Measurements from ENCODE around the gene ENTPD3. TPM values are rescaled to one million over a fixed set of nuclear protein-coding genes. Genes with fewer than 3 reads are reported as not detected.
"Not testable (repeated sequence)": the region's sequence is repeated elsewhere in the genome, so short reads cannot be mapped to it uniquely, and the experiment has no call there.

ENTPD3 gene
- total RNA-seq, 1 experiment from 2014 or later = not detected

DNA sequence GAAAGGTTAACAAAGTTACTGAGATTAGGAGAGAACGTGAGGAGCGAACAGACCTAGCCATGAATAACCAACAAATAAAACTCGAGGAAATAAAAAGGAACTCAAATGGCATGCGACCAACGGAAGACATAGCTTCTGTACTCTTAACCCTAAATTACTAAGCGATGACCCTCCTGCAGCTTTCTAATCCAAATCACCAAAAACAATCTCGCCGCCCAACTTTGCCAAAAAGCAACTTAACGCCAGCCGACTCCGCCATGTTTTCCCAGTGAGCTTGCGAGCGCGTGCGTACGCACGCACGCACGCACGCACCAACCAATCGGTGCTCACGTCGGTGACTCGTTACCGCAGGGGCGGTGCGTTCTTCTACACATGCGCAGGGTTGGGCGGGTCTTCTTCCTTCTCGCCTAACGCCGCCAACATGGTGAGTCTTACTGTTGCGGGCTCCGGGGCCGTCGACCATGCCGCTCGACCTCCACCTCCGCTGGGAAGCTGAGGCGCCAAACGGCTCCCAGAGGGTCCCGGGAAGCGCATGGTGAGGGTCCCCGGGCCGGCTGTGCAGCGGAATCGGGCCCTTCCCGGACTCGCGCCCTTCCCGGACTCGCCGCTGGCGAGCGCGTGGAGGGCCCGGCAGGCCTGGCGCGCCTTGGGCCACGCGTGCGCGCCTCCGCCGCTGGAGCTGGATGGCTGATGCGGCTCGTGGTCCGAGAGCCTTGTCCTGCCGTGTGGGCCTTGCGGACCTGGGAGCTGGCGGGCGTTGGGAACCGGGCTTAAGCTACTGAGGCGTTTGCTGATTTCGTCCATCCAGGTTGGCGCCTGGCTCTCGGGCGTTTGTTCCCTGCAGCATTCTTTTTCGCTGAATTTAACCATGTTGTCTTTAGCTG, 70.2 kb downstream of the ENTPD3 start, which contains the start of gene RPL14:
RPL14 (plus strand) TSS at position 400 of the 884 bp plus-strand sequence; CDS start at position 533, 133 bp downstream.
- Histone ChIP-seq H4K20me1 (ENCODE audit: insufficient read depth, low read depth, low read length) (peaks cover 13% of the 10 kb centered on the region; the same call in 1 of the 2 replicates), H3K79me2 (ENCODE audit: low read length) (peaks cover 31% of the 10 kb centered on the region), H2AFZ (ENCODE audit: low read length) (no peak within 1 kb of the TSS), H3K9ac (ENCODE audit: low read length) (peak within 1 kb of the TSS; percentile 93), H3K9me2 (replicated peaks; ENCODE audit: insufficient read depth, low read length) (no peaks in the 10 kb centered on the region), H3K4me3 (ENCODE audit: low read length) (peak within 1 kb of the TSS; percentile 77), H3K27me3 (ENCODE audit: low read length) (no peaks in the 10 kb centered on the region), H3K4me2 (ENCODE audit: low read depth, low read length, poor library complexity, severe bottlenecking) (peak within 1 kb of the TSS; percentile 92), H3K4me1 (ENCODE audit: low read length) (peaks cover 37% of the 10 kb centered on the region), H3K36me3 (ENCODE audit: insufficient read depth, low read length) (peaks cover 36% of the 10 kb centered on the region), H3K9me3 (ENCODE audit: low read length) (no peaks in the 10 kb centered on the region), H3K27ac (ENCODE audit: low read length) (peak within 1 kb of the TSS; percentile 79)
- DNase-seq = peak; percentile 98

DNA sequence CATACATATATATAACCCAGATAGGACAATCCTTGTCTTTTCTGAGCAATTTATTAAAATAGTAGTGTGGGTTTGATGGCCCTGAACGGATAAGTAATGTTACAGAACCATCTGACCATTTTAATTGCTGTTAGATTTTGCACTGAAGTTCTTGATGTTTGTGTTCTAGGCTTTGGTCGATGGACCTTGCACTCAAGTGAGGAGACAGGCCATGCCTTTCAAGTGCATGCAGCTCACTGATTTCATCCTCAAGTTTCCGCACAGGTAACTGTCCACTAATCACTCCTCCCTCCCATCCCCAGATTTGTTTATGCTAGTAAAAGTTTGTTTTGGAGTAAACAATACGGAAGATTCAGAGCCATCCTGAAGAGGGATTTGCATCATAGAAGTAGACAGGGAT, 71.5 kb downstream of the ENTPD3 start:
- peaks cover 13% of the 10 kb centered on the region; the same call in 1 of the 2 replicates for H4K20me1 ChIP-seq (ENCODE audit: insufficient read depth, low read depth, low read length)
- H3K9me3 ChIP-seq (ENCODE audit: low read length) = no peaks in the 10 kb centered on the region
- peak overlapping the region; percentile 64 for H3K27ac ChIP-seq (ENCODE audit: low read length)
- H3K4me3 ChIP-seq (ENCODE audit: low read length) = peak overlapping the region; percentile 77
- no peaks in the 10 kb centered on the region for H3K27me3 ChIP-seq (ENCODE audit: low read length)
- peak overlapping the region; percentile 92 for H3K4me2 ChIP-seq (ENCODE audit: low read depth, low read length, poor library complexity, severe bottlenecking)
- H2AFZ ChIP-seq (ENCODE audit: low read length) = no peak overlapping the region
- peaks cover 44% of the 10 kb centered on the region for H3K36me3 ChIP-seq (ENCODE audit: insufficient read depth, low read length)
- DNase-seq = no peak
- peaks cover 30% of the 10 kb centered on the region for H3K4me1 ChIP-seq (ENCODE audit: low read length)
- peaks cover 31% of the 10 kb centered on the region for H3K79me2 ChIP-seq (ENCODE audit: low read length)
- peak overlapping the region; percentile 93 for H3K9ac ChIP-seq (ENCODE audit: low read length)
- no peaks in the 10 kb centered on the region for H3K9me2 ChIP-seq (replicated peaks; ENCODE audit: insufficient read depth, low read length)

DNA sequence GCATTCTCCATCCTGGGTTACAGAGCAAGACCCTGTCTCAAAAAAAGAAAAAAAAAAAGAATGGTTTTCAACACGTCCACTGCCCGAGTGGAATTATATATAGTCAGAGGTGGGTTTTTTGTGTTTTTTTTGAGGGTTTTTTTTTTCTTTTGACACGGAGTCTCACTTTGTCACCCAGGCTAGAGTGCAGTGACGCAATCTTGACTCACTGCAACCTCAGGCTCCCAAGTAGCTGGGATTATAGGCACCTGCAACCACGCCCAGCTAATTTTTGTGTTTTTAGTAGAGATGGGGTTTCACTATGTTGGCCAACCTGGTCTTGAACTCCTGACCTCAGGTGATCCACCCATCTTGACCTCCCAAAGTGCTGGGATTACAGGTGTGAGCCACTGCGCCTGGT, 73.5 kb downstream of the ENTPD3 start:
- H3K9me2 ChIP-seq (replicated peaks; ENCODE audit: insufficient read depth, low read length); H3K9ac ChIP-seq (ENCODE audit: low read length); H2AFZ ChIP-seq (ENCODE audit: low read length); H3K27me3 ChIP-seq (ENCODE audit: low read length); H3K27ac ChIP-seq (ENCODE audit: low read length); H3K9me3 ChIP-seq (ENCODE audit: low read length); H3K4me2 ChIP-seq (ENCODE audit: low read depth, low read length, poor library complexity, severe bottlenecking); H3K4me3 ChIP-seq (ENCODE audit: low read length): not testable (repeated sequence)
- Histone ChIP-seq H3K4me1 (ENCODE audit: low read length) (peaks cover 20% of the 10 kb centered on the region), H4K20me1 (ENCODE audit: insufficient read depth, low read depth, low read length) (peaks cover 13% of the 10 kb centered on the region; the same call in 1 of the 2 replicates), H3K79me2 (ENCODE audit: low read length) (peaks cover 31% of the 10 kb centered on the region), H3K36me3 (ENCODE audit: insufficient read depth, low read length) (peaks cover 46% of the 10 kb centered on the region)
- DNase-seq = peak; percentile 26

DNA sequence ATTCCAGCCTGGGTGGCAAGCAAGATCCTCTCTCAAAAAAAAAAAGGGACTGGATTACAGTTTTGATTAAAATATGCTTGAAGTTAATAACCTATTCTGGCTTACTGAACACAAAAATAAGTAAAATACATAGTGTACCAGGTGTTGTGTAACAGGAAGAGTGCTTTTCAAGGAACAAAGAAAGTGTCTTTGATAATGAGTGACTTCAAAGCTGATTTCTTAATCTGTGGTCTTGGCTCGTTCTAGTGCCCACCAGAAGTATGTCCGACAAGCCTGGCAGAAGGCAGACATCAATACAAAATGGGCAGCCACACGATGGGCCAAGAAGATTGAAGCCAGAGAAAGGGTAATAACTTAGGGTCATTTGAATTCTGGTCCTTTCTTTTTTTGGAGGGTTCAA, 74.2 kb downstream of the ENTPD3 start:
- Histone ChIP-seq H3K79me2 (ENCODE audit: low read length) (peaks cover 31% of the 10 kb centered on the region), H3K27ac (ENCODE audit: low read length) (no peak overlapping the region), H3K9me3 (ENCODE audit: low read length) (no peaks in the 10 kb centered on the region), H3K9ac (ENCODE audit: low read length) (no peak overlapping the region), H3K27me3 (ENCODE audit: low read length) (no peaks in the 10 kb centered on the region), H2AFZ (ENCODE audit: low read length) (no peak overlapping the region), H3K4me3 (ENCODE audit: low read length) (no peak overlapping the region), H3K4me2 (ENCODE audit: low read depth, low read length, poor library complexity, severe bottlenecking) (no peak overlapping the region), H3K36me3 (ENCODE audit: insufficient read depth, low read length) (peaks cover 46% of the 10 kb centered on the region), H3K9me2 (replicated peaks; ENCODE audit: insufficient read depth, low read length) (no peaks in the 10 kb centered on the region), H4K20me1 (ENCODE audit: insufficient read depth, low read depth, low read length) (peaks cover 13% of the 10 kb centered on the region; the same call in 1 of the 2 replicates), H3K4me1 (ENCODE audit: low read length) (peaks cover 19% of the 10 kb centered on the region)
- no peak for DNase-seq

DNA sequence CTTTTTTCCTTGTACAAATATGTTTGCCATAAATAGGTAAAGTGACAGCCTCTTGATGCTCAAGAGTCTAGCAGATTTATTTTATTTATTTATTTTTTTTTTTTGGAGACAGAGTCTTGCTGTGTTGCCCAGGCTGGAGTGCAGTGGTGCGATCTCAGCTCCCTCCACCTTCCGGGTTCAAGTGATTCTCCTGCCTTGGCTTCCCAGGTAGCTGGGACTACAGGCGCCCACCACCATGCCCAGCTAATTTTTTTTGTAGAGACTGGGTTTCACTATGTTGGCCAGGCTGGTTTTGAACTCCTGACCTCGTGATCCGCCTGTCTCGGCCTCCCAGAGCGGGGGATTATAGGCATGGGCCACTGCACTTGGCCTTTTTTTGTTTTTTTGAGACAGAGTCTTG, 75.9 kb downstream of the ENTPD3 start:
- peaks cover 14% of the 10 kb centered on the region for H3K4me1 ChIP-seq (ENCODE audit: low read length)
- peaks cover 45% of the 10 kb centered on the region for H3K36me3 ChIP-seq (ENCODE audit: insufficient read depth, low read length)
- not testable (repeated sequence) for H3K9me3 ChIP-seq (ENCODE audit: low read length); H3K9me2 ChIP-seq (replicated peaks; ENCODE audit: insufficient read depth, low read length); H3K9ac ChIP-seq (ENCODE audit: low read length); H2AFZ ChIP-seq (ENCODE audit: low read length); H3K4me2 ChIP-seq (ENCODE audit: low read depth, low read length, poor library complexity, severe bottlenecking); DNase-seq; H3K27me3 ChIP-seq (ENCODE audit: low read length); H3K4me3 ChIP-seq (ENCODE audit: low read length); H3K27ac ChIP-seq (ENCODE audit: low read length)
- H4K20me1 ChIP-seq (ENCODE audit: insufficient read depth, low read depth, low read length) = peaks cover 11% of the 10 kb centered on the region; the same call in 1 of the 2 replicates
- peaks cover 20% of the 10 kb centered on the region for H3K79me2 ChIP-seq (ENCODE audit: low read length)

- Histone ChIP-seq H3K4me1 (ENCODE audit: low read length) (peaks cover 7% of the 10 kb centered on the region), H3K9me2 (replicated peaks; ENCODE audit: insufficient read depth, low read length) (no peaks in the 10 kb centered on the region), H3K27me3 (ENCODE audit: low read length) (no peaks in the 10 kb centered on the region), H2AFZ (ENCODE audit: low read length) (no peak overlapping the region), H3K4me3 (ENCODE audit: low read length) (no peak overlapping the region), H4K20me1 (ENCODE audit: insufficient read depth, low read depth, low read length) (peaks cover 3% of the 10 kb centered on the region; the same call in 1 of the 2 replicates), H3K9ac (ENCODE audit: low read length) (no peak overlapping the region), H3K27ac (ENCODE audit: low read length) (no peak overlapping the region), H3K36me3 (ENCODE audit: insufficient read depth, low read length) (peaks cover 38% of the 10 kb centered on the region), H3K4me2 (ENCODE audit: low read depth, low read length, poor library complexity, severe bottlenecking) (no peak overlapping the region), H3K9me3 (ENCODE audit: low read length) (no peaks in the 10 kb centered on the region), H3K79me2 (ENCODE audit: low read length) (peaks cover 13% of the 10 kb centered on the region)
- DNase-seq = no peak
These were observed 76.6 kb downstream of the ENTPD3 start for GRCh38 chr3:40463579-40463978.

- Histone ChIP-seq H3K9ac (ENCODE audit: low read length) (no peak overlapping the region), H3K36me3 (ENCODE audit: insufficient read depth, low read length) (peaks cover 29% of the 10 kb centered on the region; the same call in 1 of the 2 replicates), H3K27me3 (ENCODE audit: low read length) (no peaks in the 10 kb centered on the region), H4K20me1 (ENCODE audit: insufficient read depth, low read depth, low read length) (no peaks in the 10 kb centered on the region), H3K4me1 (ENCODE audit: low read length) (no peaks in the 10 kb centered on the region), H2AFZ (ENCODE audit: low read length) (no peak overlapping the region), H3K4me2 (ENCODE audit: low read depth, low read length, poor library complexity, severe bottlenecking) (no peak overlapping the region), H3K4me3 (ENCODE audit: low read length) (no peak overlapping the region), H3K27ac (ENCODE audit: low read length) (no peak overlapping the region), H3K9me2 (replicated peaks; ENCODE audit: insufficient read depth, low read length) (no peaks in the 10 kb centered on the region), H3K79me2 (ENCODE audit: low read length) (0 out of 2 replicates have a peak, but pooled peaks cover 4% of the 10 kb centered on the region), H3K9me3 (ENCODE audit: low read length) (no peaks in the 10 kb centered on the region)
- peak; percentile 53 for DNase-seq
These were observed 77.5 kb downstream of the ENTPD3 start for GRCh38 chr3:40464339-40465110.

- no peak overlapping the region for H3K9ac ChIP-seq (ENCODE audit: low read length)
- H4K20me1 ChIP-seq (ENCODE audit: insufficient read depth, low read depth, low read length) = no peaks in the 10 kb centered on the region
- no peak overlapping the region for H3K4me2 ChIP-seq (ENCODE audit: low read depth, low read length, poor library complexity, severe bottlenecking)
- 0 out of 2 replicates have a peak, but pooled peaks cover under 1% of the 10 kb centered on the region for H3K79me2 ChIP-seq (ENCODE audit: low read length)
- no peak overlapping the region for H3K4me3 ChIP-seq (ENCODE audit: low read length)
- H3K4me1 ChIP-seq (ENCODE audit: low read length) = no peaks in the 10 kb centered on the region
- H3K9me3 ChIP-seq (ENCODE audit: low read length) = no peaks in the 10 kb centered on the region
- no peak for DNase-seq
- H3K27me3 ChIP-seq (ENCODE audit: low read length) = no peaks in the 10 kb centered on the region
- peaks cover 25% of the 10 kb centered on the region; the same call in 1 of the 2 replicates for H3K36me3 ChIP-seq (ENCODE audit: insufficient read depth, low read length)
- H3K27ac ChIP-seq (ENCODE audit: low read length) = no peak overlapping the region
- H3K9me2 ChIP-seq (replicated peaks; ENCODE audit: insufficient read depth, low read length) = no peaks in the 10 kb centered on the region
- H2AFZ ChIP-seq (ENCODE audit: low read length) = no peak overlapping the region
These were observed 78.1 kb downstream of the ENTPD3 start for GRCh38 chr3:40465111-40465407.

All from Karpas-422 (cell line).